ENCODE measurements around the gene PCDHB10.
"Not testable (repeated sequence)": the region's sequence is repeated elsewhere in the genome, so short reads cannot be mapped to it uniquely, and the experiment has no call there.

Gene PCDHB10

DNA sequence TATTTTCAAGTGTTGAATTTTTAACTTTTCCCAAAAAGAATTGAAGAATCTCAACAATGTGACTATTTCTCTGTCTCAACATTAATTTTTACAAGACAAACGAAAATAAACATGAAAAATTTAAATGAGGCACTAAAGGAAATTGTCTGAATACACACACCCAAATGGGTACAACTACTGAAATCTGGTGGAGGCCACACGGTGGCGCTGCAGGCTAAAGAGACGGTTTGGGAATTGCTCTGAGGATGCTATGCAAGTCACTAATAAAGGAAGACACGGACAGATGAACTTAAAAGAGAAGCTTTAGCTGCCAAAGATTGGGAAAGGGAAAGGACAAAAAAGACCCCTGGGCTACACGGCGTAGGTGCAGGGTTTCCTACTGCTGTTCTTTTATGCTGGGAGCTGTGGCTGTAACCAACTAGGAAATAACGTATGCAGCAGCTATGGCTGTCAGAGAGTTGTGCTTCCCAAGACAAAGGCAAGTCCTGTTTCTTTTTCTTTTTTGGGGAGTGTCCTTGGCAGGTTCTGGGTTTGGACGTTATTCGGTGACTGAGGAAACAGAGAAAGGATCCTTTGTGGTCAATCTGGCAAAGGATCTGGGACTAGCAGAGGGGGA is at the start of gene PCDHB10:
Gene PCDHB10 (plus strand): TSS at position 244 of the 616 bp plus-strand sequence. CDS start 200 bp downstream, at position 444.
- peak; percentile 8 for DNase-seq

DNA sequence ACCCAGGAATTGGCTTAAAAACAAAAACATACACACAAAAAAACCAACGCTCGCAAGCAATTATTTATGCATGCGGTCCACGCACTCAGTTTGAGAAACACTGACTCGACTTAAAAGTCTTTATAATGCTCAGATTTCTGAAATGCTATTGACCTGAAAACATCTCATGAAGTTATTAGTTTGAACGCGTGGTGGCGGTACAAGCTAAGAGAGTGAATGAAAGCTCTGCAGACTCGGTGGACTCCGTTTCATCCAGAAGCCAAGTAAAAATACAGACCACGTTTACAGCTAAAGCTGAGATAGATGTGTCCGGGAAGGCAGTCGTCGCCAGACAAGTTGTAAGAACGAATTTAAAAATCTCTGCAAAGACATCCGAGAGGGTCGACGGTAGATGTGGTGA is 42.3 kb upstream of the PCDHB10 start, which contains the start of gene PCDHB6:
Gene PCDHB6 (plus strand): TSS at position 246 of the 400 bp plus-strand sequence. CDS start 201 bp downstream, outside the sequence.
- DNase-seq = no peak

DNA sequence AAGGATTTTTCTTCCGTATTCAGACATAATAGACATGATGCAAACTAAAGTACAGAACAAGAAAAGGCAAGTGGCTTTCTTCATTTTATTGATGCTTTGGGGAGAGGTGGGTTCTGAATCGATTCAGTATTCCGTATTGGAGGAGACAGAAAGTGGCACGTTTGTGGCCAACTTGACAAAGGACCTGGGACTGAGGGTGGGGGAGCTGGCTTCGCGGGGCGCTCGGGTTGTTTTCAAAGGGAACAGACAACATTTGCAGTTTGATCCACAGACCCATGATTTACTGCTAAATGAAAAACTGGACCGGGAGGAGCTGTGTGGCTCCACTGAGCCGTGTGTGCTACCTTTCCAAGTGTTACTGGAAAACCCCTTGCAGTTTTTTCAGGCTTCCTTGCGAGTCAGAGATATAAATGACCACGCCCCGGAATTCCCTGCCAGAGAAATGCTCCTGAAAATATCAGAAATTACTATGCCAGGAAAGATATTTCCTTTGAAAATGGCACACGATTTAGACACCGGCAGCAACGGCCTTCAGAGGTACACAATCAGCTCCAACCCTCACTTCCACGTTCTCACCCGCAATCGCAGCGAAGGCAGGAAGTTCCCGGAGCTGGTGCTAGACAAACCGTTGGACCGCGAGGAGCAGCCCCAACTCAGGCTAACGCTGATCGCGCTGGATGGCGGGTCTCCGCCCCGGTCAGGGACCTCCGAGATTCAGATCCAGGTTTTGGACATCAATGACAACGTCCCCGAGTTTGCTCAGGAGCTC is 41.7 kb upstream of the PCDHB10 start:
- no peak for DNase-seq

DNA sequence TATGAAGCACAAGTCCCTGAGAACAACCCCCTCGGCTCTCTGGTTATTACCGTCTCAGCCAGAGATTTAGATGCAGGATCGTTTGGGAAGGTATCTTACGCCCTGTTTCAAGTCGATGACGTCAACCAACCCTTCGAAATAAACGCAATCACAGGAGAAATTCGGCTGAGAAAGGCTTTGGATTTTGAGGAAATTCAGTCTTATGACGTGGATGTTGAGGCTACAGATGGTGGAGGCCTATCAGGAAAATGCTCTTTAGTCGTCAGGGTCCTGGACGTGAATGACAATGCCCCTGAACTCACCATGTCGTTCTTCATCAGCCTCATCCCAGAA is 41.2 kb upstream of the PCDHB10 start:
- no peak for DNase-seq

DNA sequence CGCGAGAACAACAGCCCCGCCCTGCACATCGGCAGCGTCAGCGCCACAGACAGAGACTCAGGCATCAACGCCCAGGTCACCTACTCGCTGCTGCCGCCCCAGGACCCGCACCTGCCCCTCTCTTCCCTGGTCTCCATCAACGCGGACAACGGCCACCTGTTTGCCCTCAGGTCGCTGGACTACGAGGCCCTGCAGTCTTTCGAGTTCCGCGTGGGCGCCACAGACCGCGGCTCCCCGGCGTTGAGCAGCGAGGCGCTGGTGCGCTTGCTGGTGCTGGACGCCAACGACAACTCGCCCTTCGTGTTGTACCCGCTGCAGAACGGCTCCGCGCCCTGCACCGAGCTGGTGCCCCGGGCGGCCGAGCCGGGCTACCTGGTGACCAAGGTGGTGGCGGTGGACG is 40.5 kb upstream of the PCDHB10 start:
- not testable (repeated sequence) for DNase-seq

DNA sequence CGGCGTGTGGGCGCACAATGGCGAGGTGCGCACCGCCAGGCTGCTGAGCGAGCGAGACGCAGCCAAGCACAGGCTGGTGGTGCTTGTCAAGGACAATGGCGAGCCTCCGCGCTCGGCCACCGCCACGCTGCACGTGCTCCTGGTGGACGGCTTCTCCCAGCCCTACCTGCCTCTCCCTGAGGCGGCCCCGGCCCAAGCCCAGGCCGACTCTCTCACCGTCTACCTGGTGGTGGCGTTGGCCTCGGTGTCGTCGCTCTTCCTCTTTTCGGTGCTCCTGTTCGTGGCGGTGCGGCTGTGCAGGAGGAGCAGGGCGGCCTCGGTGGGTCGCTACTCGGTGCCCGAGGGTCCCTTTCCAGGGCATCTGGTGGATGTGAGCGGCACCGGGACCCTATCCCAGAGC is 40.1 kb upstream of the PCDHB10 start:
- DNase-seq = not testable (repeated sequence)

DNA sequence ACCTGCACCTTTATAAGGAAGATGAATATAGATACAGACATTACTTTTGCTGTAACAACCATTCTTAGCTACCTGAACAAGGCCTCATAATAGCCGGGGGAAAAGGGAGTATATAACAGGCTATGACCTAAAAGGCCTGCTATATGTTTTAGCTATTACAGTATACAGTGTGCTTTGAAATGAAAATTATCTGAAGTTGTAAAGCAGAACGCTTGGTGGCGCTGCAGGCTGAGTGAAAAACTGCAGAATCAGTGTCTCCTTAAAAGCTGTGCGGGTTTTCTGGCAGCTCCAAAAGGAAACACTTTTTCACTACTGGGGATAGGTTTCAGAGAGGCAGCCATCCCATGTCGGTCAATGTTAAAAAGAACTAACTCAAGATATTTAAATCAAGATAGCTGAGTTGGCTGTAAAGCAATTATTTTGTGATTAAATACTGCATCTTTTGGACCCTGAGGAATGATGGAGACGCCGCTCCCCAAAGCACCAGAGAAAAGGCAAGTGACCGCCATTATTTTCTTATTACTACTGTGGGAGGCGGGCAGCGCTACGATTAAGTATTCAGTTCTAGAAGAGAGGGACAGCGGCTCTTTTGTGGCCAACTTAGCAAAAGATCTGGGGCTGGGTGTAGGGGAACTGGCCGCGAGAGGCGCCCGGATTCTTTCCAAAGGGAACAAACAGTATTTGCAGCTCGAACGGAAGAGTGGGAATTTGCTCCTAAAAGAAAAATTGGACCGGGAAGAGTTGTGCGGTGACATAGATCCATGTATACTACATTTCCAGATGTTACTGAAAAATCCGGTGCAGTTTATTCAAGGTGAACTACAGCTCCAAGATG is 36.4 kb upstream of the PCDHB10 start:
- DNase-seq = no peak

DNA sequence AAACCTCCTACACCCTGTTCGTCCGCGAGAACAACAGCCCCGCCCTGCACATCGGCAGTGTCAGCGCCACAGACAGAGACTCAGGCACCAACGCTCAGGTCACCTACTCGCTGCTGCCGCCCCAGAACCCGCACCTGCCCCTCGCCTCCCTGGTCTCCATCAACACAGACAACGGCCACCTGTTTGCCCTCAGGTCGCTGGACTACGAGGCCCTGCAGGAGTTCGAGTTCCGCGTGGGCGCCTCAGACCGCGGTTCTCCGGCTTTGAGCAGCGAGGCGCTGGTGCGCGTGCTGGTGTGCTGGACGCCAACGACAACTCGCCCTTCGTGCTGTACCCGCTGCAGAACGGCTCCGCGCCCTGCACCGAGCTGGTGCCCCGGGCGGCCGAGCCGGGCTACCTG is 34.8 kb upstream of the PCDHB10 start:
- not testable (repeated sequence) for DNase-seq

DNA sequence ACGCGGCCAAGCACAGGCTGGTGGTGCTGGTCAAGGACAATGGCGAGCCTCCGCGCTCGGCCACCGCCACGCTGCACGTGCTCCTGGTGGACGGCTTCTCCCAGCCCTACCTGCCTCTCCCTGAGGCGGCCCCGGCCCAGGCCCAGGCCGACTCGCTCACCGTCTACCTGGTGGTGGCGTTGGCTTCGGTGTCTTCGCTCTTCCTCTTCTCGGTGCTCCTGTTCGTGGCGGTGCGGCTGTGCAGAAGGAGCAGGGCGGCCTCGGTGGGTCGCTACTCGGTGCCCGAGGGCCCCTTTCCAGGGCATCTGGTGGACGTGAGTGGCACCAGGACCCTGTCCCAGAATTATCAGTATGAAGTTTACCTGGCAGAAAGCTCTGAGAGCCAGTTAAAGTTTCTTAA is 34.3 kb upstream of the PCDHB10 start:
- DNase-seq = not testable (repeated sequence)

DNA sequence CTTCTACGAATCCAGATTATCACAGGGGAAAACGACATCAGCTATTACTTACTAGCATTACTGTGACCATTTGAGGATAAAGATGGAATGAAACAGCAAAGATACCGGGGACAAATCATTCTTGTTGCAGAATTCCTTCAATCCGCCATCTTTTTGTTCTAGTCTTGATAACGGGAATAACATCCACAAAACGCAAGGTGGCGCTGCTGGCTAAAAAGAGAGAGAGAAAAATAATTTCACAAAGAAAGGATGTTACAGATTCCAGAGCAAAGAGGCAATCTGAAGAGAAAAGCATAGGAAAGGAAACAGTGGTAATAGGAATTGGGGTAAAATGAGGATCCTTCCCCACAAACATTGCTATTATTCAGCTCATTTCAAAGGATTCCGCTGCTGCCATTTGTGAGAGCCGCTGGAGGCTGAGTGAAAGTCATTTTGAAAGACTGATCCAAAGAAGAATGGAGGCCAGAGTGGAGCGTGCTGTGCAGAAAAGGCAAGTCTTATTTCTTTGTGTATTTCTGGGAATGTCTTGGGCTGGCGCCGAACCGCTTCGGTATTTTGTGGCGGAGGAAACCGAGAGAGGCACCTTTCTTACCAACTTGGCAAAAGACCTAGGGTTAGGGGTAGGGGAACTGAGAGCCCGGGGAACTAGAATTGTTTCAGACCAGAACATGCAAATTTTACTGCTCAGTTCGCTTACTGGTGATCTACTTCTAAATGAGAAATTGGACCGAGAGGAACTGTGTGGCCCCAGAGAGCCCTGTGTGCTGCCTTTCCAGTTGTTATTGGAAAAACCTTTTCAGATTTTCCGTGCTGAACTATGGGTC is 19.6 kb upstream of the PCDHB10 start, which contains the start of gene PCDHB7:
Gene PCDHB7 (plus strand): TSS at position 264 of the 824 bp plus-strand sequence. CDS start 192 bp downstream, at position 456.
- no peak for DNase-seq

DNA sequence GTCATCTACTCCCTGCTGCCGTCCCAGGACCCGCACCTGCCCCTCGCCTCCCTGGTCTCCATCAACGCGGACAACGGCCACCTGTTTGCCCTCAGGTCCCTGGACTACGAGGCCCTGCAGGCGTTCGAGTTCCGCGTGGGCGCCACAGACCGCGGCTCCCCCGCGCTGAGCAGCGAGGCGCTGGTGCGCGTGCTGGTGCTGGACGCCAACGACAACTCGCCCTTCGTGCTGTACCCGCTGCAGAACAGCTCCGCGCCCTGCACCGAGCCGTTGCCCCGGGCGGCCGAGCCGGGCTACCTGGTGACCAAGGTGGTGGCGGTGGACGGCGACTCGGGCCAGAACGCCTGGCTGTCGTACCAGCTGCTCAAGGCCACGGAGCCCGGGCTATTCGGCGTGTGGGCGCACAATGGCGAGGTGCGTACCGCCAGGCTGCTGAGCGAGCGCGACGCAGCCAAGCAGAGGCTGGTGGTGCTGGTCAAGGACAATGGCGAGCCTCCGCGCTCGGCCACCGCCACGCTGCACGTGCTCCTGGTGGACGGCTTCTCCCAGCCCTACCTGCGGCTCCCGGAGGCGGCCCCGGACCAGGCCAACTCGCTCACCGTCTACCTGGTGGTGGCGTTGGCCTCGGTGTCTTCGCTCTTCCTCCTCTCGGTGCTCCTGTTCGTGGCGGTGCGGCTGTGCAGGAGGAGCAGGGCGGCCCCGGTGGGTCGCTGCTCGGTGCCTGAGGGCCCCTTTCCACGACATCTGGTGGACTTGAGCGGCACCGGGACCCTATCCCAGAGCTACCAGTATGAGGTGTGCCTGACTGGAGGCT is 17.7 kb upstream of the PCDHB10 start:
- not testable (repeated sequence) for DNase-seq

DNA sequence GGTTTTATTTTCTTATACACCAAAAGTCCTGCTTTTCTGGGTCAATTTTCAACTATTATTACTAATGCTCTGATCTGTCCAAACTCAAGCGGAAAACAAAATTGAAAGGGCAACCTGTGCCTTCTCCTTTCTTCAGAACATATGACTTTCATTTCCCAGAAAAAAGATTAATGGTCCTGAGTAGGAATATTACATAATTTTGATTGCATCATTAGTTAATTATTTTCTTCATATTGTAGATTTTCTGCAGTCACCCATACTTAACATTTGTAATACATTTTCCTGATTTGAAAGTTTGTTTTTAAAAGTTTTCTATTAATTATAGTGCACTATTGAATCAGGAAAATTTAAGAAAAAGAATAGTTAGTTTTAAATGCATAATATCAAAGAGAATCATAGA is 16.2 kb upstream of the PCDHB10 start:
- DNase-seq = no peak

DNA sequence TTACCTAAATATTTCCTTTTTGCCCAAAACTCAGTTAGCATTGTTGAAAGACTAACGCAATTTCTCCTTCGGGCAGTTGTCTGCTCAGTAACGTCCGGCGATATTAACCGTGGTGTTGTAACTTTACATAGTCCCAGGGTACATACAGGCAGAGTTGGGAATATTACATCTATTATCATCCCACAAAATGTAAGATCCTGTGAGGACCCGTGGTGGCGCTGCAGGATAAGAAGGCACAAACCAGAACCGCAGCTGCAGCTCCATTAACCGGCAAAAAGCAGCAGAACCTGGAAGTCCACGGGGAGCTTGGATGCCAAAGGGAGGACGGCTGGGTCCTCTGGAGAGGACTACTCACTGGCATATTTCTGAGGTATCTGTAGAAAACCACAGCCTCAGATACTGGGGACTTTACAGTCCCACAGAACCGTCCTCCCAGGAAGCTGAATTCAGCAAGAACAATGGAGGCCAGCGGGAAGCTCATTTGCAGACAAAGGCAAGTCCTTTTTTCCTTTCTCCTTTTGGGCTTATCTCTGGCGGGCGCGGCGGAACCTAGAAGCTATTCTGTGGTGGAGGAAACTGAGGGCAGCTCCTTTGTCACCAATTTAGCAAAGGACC is 14.5 kb upstream of the PCDHB10 start, which contains the start of gene PCDHB8:
Gene PCDHB8 (plus strand): TSS at position 214 of the 615 bp plus-strand sequence. CDS start 245 bp downstream, at position 459.
- not testable (repeated sequence) for DNase-seq

DNA sequence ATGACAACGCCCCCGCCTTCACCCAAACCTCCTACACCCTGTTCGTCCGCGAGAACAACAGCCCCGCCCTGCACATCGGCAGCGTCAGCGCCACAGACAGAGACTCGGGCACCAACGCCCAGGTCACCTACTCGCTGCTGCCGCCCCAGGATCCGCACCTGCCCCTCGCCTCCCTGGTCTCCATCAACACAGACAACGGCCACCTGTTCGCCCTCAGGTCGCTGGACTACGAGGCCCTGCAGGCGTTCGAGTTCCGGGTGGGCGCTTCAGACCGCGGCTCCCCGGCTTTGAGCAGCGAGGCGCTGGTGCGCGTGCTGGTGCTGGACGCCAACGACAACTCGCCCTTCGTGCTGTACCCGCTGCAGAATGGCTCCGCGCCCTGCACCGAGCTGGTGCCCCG is 12.8 kb upstream of the PCDHB10 start:
- DNase-seq = not testable (repeated sequence)

DNA sequence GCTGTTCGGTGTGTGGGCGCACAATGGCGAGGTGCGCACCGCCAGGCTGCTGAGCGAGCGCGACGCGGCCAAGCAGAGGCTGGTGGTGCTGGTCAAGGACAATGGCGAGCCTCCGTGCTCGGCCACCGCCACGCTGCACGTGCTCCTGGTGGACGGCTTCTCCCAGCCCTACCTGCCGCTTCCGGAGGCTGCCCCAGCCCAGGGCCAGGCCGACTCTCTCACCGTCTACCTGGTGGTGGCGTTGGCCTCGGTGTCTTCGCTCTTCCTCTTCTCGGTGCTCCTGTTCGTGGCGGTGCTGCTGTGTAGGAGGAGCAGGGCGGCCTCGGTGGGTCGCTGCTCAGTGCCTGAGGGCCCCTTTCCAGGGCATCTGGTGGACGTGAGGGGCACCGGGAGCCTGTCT is 12.3 kb upstream of the PCDHB10 start:
- DNase-seq = not testable (repeated sequence)

DNA sequence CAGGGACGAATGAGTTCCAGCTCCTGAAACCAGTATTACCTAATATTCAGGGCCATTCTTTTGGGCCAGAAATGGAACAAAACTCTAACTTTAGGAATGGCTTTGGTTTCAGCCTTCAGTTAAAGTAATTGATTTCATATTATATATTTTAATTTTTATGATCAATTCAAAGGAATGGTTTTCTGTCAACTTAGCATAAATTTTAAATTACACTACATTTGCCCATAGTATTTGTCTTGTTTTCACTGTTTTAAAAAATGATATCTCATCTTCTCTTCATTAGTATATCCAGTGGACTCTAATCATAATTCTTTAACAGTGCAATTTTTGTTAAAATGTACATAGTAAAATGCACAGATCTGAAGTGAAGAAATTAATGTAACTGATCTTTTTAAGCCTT is 11.8 kb upstream of the PCDHB10 start:
- DNase-seq = no peak

DNA sequence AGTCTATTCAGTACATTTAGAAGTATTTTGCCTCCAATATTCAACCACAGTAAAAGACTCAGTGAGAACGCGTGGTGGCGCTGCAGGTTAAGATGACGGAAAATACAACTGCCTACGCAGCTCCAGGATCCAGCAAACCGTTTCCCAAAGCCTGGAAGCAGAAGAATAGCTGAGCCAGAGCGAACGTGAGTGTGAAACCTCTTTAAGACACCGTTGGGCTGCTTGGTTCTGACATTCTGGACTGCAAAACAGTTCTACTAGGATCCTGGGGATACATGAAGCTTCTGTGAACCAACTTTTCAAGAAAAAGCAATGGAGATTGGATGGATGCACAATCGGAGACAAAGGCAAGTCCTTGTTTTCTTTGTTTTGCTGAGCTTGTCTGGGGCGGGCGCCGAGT is 9.9 kb upstream of the PCDHB10 start, which contains the start of gene PCDHB16:
Gene PCDHB16 (plus strand): TSS at position 140 of the 400 bp plus-strand sequence. CDS start 173 bp downstream, at position 313.
- DNase-seq = no peak

DNA sequence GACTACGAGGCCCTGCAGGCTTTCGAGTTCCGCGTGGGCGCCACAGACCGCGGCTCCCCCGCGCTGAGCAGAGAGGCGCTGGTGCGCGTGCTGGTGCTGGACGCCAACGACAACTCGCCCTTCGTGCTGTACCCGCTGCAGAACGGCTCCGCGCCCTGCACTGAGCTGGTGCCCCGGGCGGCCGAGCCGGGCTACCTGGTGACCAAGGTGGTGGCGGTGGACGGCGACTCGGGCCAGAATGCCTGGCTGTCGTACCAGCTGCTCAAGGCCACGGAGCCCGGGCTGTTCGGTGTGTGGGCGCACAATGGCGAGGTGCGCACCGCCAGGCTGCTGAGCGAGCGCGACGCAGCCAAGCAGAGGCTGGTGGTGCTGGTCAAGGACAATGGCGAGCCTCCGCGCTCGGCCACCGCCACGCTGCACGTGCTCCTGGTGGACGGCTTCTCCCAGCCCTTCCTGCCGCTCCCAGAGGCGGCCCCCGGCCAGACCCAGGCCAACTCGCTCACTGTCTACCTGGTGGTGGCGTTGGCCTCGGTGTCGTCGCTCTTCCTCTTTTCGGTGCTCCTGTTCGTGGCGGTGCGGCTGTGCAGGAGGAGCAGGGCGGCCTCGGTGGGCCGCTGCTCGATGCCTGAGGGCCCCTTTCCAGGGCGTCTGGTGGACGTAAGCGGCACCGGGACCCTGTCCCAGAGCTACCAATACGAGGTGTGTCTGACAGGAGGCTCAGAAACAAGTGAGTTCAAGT is 7.9 kb upstream of the PCDHB10 start:
- DNase-seq = not testable (repeated sequence)

DNA sequence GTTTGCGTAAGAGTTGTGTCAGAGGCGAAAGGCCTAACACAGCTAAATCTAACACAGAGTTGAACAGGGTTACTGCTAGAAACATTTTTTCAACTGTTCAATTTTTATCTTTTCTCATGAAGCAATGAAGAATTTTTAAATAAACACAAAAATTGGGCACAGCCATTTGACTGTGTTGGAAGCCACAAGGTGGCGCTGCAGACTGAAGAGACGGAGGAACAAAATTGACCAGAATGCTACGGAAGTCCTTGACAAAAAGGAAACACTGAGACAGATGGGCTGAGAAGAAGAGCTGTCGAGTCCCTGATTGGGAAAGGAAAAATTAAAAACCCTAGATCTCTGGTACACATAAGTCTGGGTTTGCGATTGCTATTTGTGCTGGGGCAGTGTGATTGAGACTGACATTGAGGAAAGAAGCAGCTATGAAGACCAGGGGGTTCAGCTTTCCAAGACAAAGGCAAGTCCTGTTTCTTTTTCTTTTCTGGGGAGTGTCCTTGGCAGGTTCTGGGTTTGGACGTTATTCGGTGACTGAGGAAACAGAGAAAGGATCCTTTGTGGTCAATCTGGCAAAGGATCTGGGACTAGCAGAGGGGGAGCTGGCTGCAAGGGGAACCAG is 5.1 kb upstream of the PCDHB10 start, which contains the start of gene PCDHB9:
Gene PCDHB9 (plus strand): TSS at position 265 of the 616 bp plus-strand sequence. CDS start 158 bp downstream, at position 423.
- DNase-seq = peak; percentile 25
